ENCODE data around the gene TP53TG5. TPM values are rescaled to one million over a fixed set of nuclear protein-coding genes. Genes with fewer than 3 reads are reported as not detected.

TP53TG5 gene
- total RNA-seq, 2 donors from 2014 or later: 0.40 to 1.0 TPM

GRCh38 chr20:45391559-45391958, 13.4 kb upstream of the TP53TG5 start:
- Histone ChIP-seq H3K9ac (ENCODE audit: low read depth in 2 of 2, low read length in 2 of 2) (no peak overlapping the region), H3K36me3 (no peaks in the 10 kb centered on the region), H3K4me3 (no peak overlapping the region), H3K9me3 (no peaks in the 10 kb centered on the region), H3K27ac (no peak overlapping the region), H3K27me3 (no peaks in the 10 kb centered on the region), H3K4me1 (no peaks in the 10 kb centered on the region)
- intact Hi-C loops (cut with DNase I): loop anchor here (5.0 kb wide), 1 partner anchor 36 kb away; no protein-coding TSS in a partner anchor
- DNase-seq: no peak
- TF ChIP-seq CTCF (IDR thresholded peaks at IDR 0.05): no peak

- no peak for TF ChIP-seq CTCF (IDR thresholded peaks at IDR 0.05)
- Histone ChIP-seq H3K27me3 (no peaks in the 10 kb centered on the region), H3K4me1 (no peaks in the 10 kb centered on the region), H3K27ac (no peak overlapping the region), H3K9me3 (no peaks in the 10 kb centered on the region), H3K4me3 (no peak overlapping the region), H3K36me3 (no peaks in the 10 kb centered on the region), H3K9ac (ENCODE audit: low read depth in 2 of 2, low read length in 2 of 2) (no peak overlapping the region)
- intact Hi-C loops (cut with DNase I): loop anchor here (5.0 kb wide), 1 partner anchor 36 kb away; no protein-coding TSS in a partner anchor
- no peak for DNase-seq
Measured at GRCh38 chr20:45390931-45391330, 12.8 kb upstream of the TP53TG5 start.

GRCh38 chr20:45387274-45387673, 9.1 kb upstream of the TP53TG5 start:
- no peaks in the 10 kb centered on the region for H3K36me3 ChIP-seq
- no peak overlapping the region for H3K27ac ChIP-seq
- TF ChIP-seq CTCF (IDR thresholded peaks at IDR 0.05): no peak
- no peak overlapping the region for H3K4me3 ChIP-seq
- no peak for DNase-seq
- H3K4me1 ChIP-seq: no peaks in the 10 kb centered on the region
- H3K9me3 ChIP-seq: no peaks in the 10 kb centered on the region
- H3K9ac ChIP-seq (ENCODE audit: low read depth in 2 of 2, low read length in 2 of 2): no peak overlapping the region
- intact Hi-C loops (cut with DNase I): no loop called here
- H3K27me3 ChIP-seq: no peaks in the 10 kb centered on the region

GRCh38 chr20:45377269-45377668, 856 bp downstream of the TP53TG5 start:
- TF ChIP-seq CTCF (IDR thresholded peaks at IDR 0.05): no peak
- intact Hi-C loops (cut with DNase I): no loop called here
- Histone ChIP-seq H3K9me3 (no peaks in the 10 kb centered on the region), H3K9ac (ENCODE audit: low read depth in 2 of 2, low read length in 2 of 2) (no peak overlapping the region), H3K36me3 (no peaks in the 10 kb centered on the region), H3K4me3 (no peak overlapping the region), H3K27ac (no peak overlapping the region), H3K27me3 (no peaks in the 10 kb centered on the region), H3K4me1 (no peaks in the 10 kb centered on the region)
- no peak for DNase-seq

GRCh38 chr20:45374966-45375365, 3.2 kb downstream of the TP53TG5 start:
- H3K9me3 ChIP-seq: no peaks in the 10 kb centered on the region
- no peak overlapping the region for H3K27ac ChIP-seq
- H3K27me3 ChIP-seq: no peaks in the 10 kb centered on the region
- no peak overlapping the region for H3K9ac ChIP-seq (ENCODE audit: low read depth in 2 of 2, low read length in 2 of 2)
- intact Hi-C loops (cut with DNase I): loop anchor here (5.0 kb wide), 2 partner anchors 32 to 62 kb away; partner anchors contain the start of gene DBNDD2
- no peaks in the 10 kb centered on the region for H3K36me3 ChIP-seq
- H3K4me3 ChIP-seq: no peak overlapping the region
- no peak for TF ChIP-seq CTCF (IDR thresholded peaks at IDR 0.05)
- DNase-seq: no peak
- H3K4me1 ChIP-seq: no peaks in the 10 kb centered on the region

Measured in colonic mucosa (tissue), 4 donors.